Stimulated activated CD4-positive, alpha-beta T cell treated with anti-CD3 and anti-CD28 coated beads, TNF-alpha, amount 100 ng/mL, for 1 hour (primary cell): ENCODE results near the gene FXYD5.
"Not testable (repeated sequence)": the region's sequence is repeated elsewhere in the genome, so short reads cannot be mapped to it uniquely, and the experiment has no call there.

Experiments used
- DNase-seq, 3 donors: peaks; one replicate each; pipeline ENCODE4 v3.0.0-alpha.2; 2020; ENCODE audit warnings: low read depth in 3 of 3, low spot score in 1 of 3

The FXYD5 gene

DNA sequence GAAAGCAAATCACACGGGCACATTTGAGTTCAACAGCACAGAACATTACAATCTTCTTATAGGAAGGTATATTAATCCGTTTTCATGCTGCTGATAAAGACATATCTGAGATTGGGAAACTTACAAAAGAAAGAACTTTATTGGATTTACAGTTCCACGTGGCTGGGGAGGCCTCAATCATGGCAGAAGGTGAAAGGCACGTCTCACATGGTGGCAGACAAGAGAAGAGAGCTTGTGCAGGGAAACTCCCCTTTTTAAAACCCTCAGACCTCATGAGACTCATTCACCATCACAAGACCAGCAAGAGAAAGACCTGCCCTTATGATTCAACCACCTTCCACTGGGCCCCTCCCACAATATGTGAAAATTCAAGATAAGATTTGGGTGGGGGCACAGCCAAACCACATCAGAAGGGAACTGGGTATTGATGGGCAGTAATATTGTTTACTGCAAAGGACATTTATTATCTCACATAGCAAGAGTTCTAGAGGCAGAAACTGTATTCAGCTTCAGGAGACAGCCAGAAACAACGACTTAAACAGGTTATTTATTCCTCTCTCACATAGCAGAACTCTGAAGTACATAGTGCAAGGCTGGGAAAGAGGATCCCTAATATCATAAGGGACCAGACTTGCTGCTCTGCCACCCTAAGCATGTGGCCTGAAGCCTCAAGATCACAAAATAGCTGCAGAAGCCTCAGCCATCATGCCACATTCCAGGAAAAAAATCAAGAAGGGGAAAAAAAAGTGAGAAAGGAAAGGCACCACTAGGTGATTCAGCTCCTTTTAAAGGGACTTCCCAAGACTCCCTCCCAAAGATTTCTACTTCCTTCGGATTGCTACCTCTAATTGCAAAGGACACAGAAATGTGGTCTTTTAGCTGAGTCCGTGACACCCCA lies 23.1 kb downstream of the FXYD5 start:
- no peak for DNase-seq

DNA sequence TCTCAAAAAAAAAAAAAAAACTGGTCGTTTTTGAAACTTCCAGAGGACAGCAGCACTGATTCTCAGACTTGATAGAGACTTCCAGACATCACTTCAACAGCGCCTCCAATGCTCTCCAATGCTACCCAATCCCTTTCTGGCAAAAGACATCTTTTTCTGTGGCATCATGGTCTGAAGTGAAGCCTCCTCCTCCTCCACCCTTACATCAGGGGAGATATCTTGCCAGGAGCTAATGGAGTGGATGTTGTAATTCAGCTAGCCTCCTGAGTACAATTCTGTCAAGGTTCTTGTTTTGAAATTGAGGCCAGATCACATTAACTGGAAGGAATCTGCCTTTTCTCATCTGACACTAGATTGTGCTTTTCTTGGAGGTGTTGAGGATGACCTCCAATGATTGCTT lies 24.2 kb downstream of the FXYD5 start:
- no peak for DNase-seq

DNA sequence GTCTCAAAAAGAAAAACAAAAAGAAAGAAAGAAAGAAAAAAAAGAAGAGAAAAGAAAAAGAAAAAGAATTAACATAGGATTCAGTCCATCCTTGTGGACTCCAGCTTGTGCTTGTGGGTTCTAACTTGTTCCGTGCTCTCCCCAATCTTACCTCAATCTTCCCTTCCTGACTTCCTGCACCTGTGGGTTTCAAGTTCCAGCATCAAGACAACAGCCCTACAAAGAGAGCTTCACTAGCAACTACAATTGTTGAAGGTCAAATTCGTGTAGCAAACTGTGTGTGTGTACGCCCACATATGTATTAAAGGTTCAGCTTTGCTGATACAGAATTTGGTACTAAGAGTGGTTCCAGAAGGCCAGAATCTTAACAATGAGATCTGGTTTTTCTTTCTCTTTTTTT lies 25.3 kb downstream of the FXYD5 start:
- no peak for DNase-seq

- no peak for DNase-seq
These were observed 26.9 kb downstream of the FXYD5 start for GRCh38 chr19:35181387-35181786.

DNA sequence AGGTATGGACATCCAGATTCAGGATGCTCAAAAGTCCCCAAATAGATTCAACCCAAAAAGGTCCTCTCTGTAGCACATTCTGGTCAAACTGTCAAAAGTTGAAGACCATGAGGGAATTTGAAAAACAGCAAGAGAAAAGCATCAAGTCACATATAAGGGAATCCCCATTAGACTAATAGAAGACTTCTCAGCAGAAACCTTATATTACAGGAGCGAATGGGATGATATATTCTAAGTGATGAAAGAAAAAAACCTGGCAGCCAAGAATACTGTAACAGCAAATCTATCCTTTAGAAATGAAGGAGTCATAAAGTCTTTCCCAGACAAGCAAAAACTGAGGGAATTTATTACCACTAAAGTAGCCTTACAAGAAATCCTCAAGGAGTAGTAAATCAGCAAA lies 29.7 kb downstream of the FXYD5 start:
- DNase-seq = no peak

- DNase-seq = no peak
These were observed 30.3 kb downstream of the FXYD5 start for GRCh38 chr19:35184884-35185283.

- no peak for DNase-seq
These were observed 39.8 kb downstream of the FXYD5 start for GRCh38 chr19:35194012-35194984.

- no peak for DNase-seq
These were observed 41.3 kb downstream of the FXYD5 start for GRCh38 chr19:35195830-35196229.

- not testable (repeated sequence) for DNase-seq
These were observed 42.3 kb downstream of the FXYD5 start for GRCh38 chr19:35196861-35197260.

- no peak for DNase-seq
These were observed 44.9 kb downstream of the FXYD5 start for GRCh38 chr19:35199481-35199880.

DNA sequence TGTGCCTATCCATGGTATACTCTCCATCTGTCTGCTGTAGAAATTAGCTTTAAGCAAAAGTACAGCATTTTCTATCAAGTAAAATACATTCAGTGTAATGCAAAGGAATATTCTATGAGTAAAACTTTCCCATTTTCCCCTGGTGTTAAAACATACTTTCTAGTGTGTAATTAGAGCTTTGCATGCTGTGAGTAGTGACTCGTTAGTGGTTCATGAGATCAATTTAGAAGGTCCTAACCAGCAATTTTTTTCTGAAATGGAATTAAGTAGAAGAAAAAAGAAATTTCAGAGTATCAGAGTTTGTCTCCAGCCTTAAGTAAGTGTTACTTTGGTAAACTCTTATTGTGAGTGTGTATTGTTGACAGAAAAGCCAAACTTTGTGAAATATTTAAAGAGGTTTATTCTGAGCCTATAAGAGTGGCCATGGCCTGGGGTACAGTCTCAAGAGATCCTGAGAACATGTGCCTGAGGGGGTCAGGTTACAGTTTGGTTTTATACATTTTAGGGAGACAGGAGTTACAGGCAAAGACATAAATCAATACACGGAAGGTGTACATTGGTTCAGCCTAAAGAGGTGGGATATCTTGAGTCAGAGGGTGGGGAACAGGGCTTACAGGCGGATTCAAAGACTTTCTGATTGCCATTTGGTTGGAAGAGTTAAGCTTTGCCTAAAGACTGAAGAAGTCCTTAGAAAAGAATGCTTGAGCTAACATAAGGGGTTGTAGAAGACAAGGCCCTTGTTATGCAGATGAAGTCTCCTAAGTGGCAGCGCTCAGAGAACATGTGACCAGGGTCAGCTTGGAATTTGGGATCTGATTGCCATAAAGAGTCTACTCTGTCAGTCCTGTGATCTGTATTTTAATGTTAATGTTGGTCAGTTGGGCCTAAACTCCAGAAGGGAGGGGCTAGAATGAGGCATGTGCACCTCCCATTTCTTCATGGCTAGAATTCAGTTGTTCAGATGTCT lies 48.5 kb downstream of the FXYD5 start:
- DNase-seq = no peak

- no peak for DNase-seq
These were observed 50.5 kb downstream of the FXYD5 start for GRCh38 chr19:35204799-35205732.

GRCh38 chr19:35205733-35206323 lies 51.3 kb downstream of the FXYD5 start:
- DNase-seq = no peak

DNA sequence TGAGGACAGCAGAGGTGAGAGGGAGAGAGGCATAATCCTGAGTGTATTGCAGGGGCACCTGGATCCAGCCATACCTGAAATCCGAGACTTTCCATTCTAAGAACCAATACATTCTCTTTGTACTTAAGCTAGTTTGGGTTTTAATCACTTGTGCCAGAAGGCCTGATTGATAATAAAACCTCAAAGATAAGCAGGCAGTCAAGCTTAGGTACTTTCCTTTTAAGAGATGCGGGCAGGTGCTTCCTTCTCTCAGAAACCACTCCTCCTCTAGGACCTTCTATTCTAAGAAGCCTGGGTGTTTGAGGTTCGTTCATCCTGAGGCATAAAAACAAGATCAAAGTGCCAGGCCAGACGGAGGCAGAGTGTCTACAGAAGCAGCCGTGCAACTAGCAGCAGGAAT lies 51.8 kb downstream of the FXYD5 start:
- peak in 2 of 3 donors; percentile 16 to 40 for DNase-seq

DNA sequence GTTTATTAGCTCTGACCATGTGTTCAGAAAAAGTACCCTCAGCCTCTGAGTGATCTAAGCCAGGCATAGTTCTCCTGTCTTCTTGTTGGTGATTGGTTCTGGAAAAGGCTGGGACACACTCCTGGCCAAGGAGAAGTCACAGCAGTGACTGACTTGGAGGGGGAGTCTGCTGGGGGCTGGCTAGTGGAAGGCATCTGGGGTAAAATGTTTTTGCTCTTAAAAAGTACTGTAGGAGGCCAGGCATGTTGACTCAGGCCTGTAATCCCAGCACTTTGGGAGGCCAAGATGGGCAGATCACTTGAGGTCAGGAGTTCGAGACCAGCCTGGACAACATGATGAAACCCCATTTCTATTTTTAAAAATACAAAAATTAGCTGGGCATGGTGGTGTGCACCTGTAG lies 52.3 kb downstream of the FXYD5 start:
- no peak for DNase-seq

DNA sequence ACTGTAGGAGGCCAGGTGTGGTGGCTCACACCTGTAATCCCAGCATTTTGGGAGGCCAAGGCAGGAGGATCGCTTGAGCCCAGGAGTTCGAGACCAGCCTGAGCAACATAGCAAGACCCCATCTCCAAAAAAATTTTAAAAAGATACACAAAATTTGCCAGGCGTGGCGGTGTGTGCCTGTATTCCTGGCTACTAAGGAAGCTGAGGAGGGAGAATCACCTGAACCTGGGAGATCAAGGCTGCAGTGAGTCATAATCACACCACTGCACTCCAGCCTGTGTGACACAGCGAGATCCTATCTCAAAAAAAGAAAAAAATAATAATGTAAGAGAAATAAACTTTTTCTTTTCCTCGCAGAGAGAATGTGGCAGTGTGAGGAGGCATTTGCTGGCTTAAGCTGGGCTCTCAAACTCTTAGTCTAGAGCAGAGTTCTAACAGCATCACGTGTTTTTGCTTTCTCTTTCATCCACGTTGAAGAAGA lies 52.9 kb downstream of the FXYD5 start:
- no peak for DNase-seq

GRCh38 chr19:35208121-35208520 lies 53.6 kb downstream of the FXYD5 start:
- no peak for DNase-seq

- DNase-seq = no peak
These were observed 55.1 kb downstream of the FXYD5 start for GRCh38 chr19:35209646-35210045.
